ENCODE results near the gene AQP5.

Gene AQP5

GRCh38 chr12:49951411-49952240, 10.0 kb upstream of the AQP5 start:
- DNase-seq = no peak

- DNase-seq = no peak
Measured at GRCh38 chr12:49952391-49953055, 9.1 kb upstream of the AQP5 start.

GRCh38 chr12:49953151-49953550, 8.5 kb upstream of the AQP5 start:
- DNase-seq = no peak

- no peak for DNase-seq
Measured at GRCh38 chr12:49953961-49954846, 7.5 kb upstream of the AQP5 start.

- no peak for DNase-seq
Measured at GRCh38 chr12:49954863-49955830, 6.5 kb upstream of the AQP5 start.

- no peak for DNase-seq
Measured at GRCh38 chr12:49955899-49956662, 5.6 kb upstream of the AQP5 start.

- DNase-seq = no peak
Measured at GRCh38 chr12:49956663-49957569, 4.8 kb upstream of the AQP5 start.

GRCh38 chr12:49957570-49957967, 4.1 kb upstream of the AQP5 start:
- DNase-seq = no peak

- no peak for DNase-seq
Measured at GRCh38 chr12:49959685-49960473, 1.8 kb upstream of the AQP5 start.

GRCh38 chr12:49960474-49961110, 1.1 kb upstream of the AQP5 start:
- no peak for DNase-seq

- no peak for DNase-seq
Measured at GRCh38 chr12:49961993-49962764, 507 bp downstream of the AQP5 start.

GRCh38 chr12:49962861-49963765, 1.4 kb downstream of the AQP5 start:
- DNase-seq = no peak

- DNase-seq = no peak
Measured at GRCh38 chr12:49963976-49964815, 2.5 kb downstream of the AQP5 start.

GRCh38 chr12:49964849-49965624, 3.4 kb downstream of the AQP5 start:
- DNase-seq = no peak

- no peak for DNase-seq
Measured at GRCh38 chr12:49965836-49966235, 4.2 kb downstream of the AQP5 start.

All from activated naive CD4-positive, alpha-beta T cell treated with anti-CD3 and anti-CD28 coated beads, Interleukin-2, amount 50 U/mL, for 16 hours (primary cell).